Measurements from ENCODE around the gene TAF4.

The TAF4 gene

GRCh38 chr20:62051546-62052255 lies 14.0 kb downstream of the TAF4 start:
- 93 to 94% methylated on average over 17 of the region's 17 CpGs for WGBS, 2 experiments
- no peak overlapping the region for H3K27ac ChIP-seq (ENCODE audit: insufficient read depth, low read depth, low read length, poor library complexity, severe bottlenecking)
- H3K36me3 ChIP-seq (ENCODE audit: control insufficient read depth, insufficient read depth, low read length), result peaks cover 8% of the 10 kb centered on the region
- no peaks in the 10 kb centered on the region for H3K27me3 ChIP-seq (ENCODE audit: control insufficient read depth, insufficient read depth, low read length, poor library complexity, severe bottlenecking)
- H3K9me3 ChIP-seq (ENCODE audit: control insufficient read depth, low read length), result no peaks in the 10 kb centered on the region
- H3K4me3 ChIP-seq (ENCODE audit: insufficient read depth, low read depth, low read length), result no peak overlapping the region
- peaks cover 2% of the 10 kb centered on the region for H3K4me1 ChIP-seq (ENCODE audit: control insufficient read depth, insufficient read depth, low read length)

GRCh38 chr20:62051144-62051543 lies 14.5 kb downstream of the TAF4 start:
- no peak overlapping the region for H3K27ac ChIP-seq (ENCODE audit: insufficient read depth, low read depth, low read length, poor library complexity, severe bottlenecking)
- WGBS, 2 experiments, result 86 to 87% methylated on average over 16 of the region's 16 CpGs
- no peak overlapping the region for H3K4me3 ChIP-seq (ENCODE audit: insufficient read depth, low read depth, low read length)

GRCh38 chr20:62050166-62051120 lies 15.2 kb downstream of the TAF4 start:
- Histone ChIP-seq H3K4me1 (ENCODE audit: control insufficient read depth, insufficient read depth, low read length) (peaks cover 2% of the 10 kb centered on the region), H3K4me3 (ENCODE audit: insufficient read depth, low read depth, low read length) (no peak overlapping the region), H3K9me3 (ENCODE audit: control insufficient read depth, low read length) (no peaks in the 10 kb centered on the region), H3K36me3 (ENCODE audit: control insufficient read depth, insufficient read depth, low read length) (peaks cover 4% of the 10 kb centered on the region), H3K27ac (ENCODE audit: insufficient read depth, low read depth, low read length, poor library complexity, severe bottlenecking) (no peak overlapping the region), H3K27me3 (ENCODE audit: control insufficient read depth, insufficient read depth, low read length, poor library complexity, severe bottlenecking) (no peaks in the 10 kb centered on the region)
- 86 to 91% methylated on average over 18 of the region's 18 CpGs for WGBS, 2 experiments

More at GRCh38 chr20:62051144-62051543, 14.5 kb downstream of the TAF4 start:
- H3K9me3 ChIP-seq (ENCODE audit: control insufficient read depth, low read length), result no peaks in the 10 kb centered on the region
- H3K27me3 ChIP-seq (ENCODE audit: control insufficient read depth, insufficient read depth, low read length, poor library complexity, severe bottlenecking), result no peaks in the 10 kb centered on the region
- H3K4me1 ChIP-seq (ENCODE audit: control insufficient read depth, insufficient read depth, low read length), result peaks cover 2% of the 10 kb centered on the region
- H3K36me3 ChIP-seq (ENCODE audit: control insufficient read depth, insufficient read depth, low read length), result peaks cover 5% of the 10 kb centered on the region

- Histone ChIP-seq H3K27ac (ENCODE audit: insufficient read depth, low read depth, low read length, poor library complexity, severe bottlenecking) (no peak overlapping the region), H3K4me3 (ENCODE audit: insufficient read depth, low read depth, low read length) (no peak overlapping the region), H3K9me3 (ENCODE audit: control insufficient read depth, low read length) (no peaks in the 10 kb centered on the region), H3K36me3 (ENCODE audit: control insufficient read depth, insufficient read depth, low read length) (no peaks in the 10 kb centered on the region), H3K27me3 (ENCODE audit: control insufficient read depth, insufficient read depth, low read length, poor library complexity, severe bottlenecking) (no peaks in the 10 kb centered on the region), H3K4me1 (ENCODE audit: control insufficient read depth, insufficient read depth, low read length) (peaks cover 2% of the 10 kb centered on the region)
- 92 to 93% methylated on average over 22 of the region's 22 CpGs for WGBS, 2 experiments
These were observed 16.1 kb downstream of the TAF4 start for GRCh38 chr20:62049342-62050165.

- Histone ChIP-seq H3K27ac (ENCODE audit: insufficient read depth, low read depth, low read length, poor library complexity, severe bottlenecking) (no peak overlapping the region), H3K9me3 (ENCODE audit: control insufficient read depth, low read length) (no peaks in the 10 kb centered on the region), H3K27me3 (ENCODE audit: control insufficient read depth, insufficient read depth, low read length, poor library complexity, severe bottlenecking) (no peaks in the 10 kb centered on the region), H3K36me3 (ENCODE audit: control insufficient read depth, insufficient read depth, low read length) (no peaks in the 10 kb centered on the region), H3K4me3 (ENCODE audit: insufficient read depth, low read depth, low read length) (no peak overlapping the region), H3K4me1 (ENCODE audit: control insufficient read depth, insufficient read depth, low read length) (peaks cover 2% of the 10 kb centered on the region)
- 90 to 91% methylated on average over 18 of the region's 18 CpGs for WGBS, 2 experiments
These were observed 16.8 kb downstream of the TAF4 start for GRCh38 chr20:62048821-62049291.

- Histone ChIP-seq H3K4me1 (ENCODE audit: control insufficient read depth, insufficient read depth, low read length) (peaks cover 2% of the 10 kb centered on the region), H3K4me3 (ENCODE audit: insufficient read depth, low read depth, low read length) (no peak overlapping the region), H3K27ac (ENCODE audit: insufficient read depth, low read depth, low read length, poor library complexity, severe bottlenecking) (no peak overlapping the region), H3K36me3 (ENCODE audit: control insufficient read depth, insufficient read depth, low read length) (no peaks in the 10 kb centered on the region), H3K9me3 (ENCODE audit: control insufficient read depth, low read length) (no peaks in the 10 kb centered on the region), H3K27me3 (ENCODE audit: control insufficient read depth, insufficient read depth, low read length, poor library complexity, severe bottlenecking) (no peaks in the 10 kb centered on the region)
- WGBS, 2 experiments, result 88 to 91% methylated on average over 7 of the region's 7 CpGs
These were observed 17.3 kb downstream of the TAF4 start for GRCh38 chr20:62048346-62048761.

GRCh38 chr20:62047666-62048345 lies 17.9 kb downstream of the TAF4 start:
- Histone ChIP-seq H3K9me3 (ENCODE audit: control insufficient read depth, low read length) (no peaks in the 10 kb centered on the region), H3K27me3 (ENCODE audit: control insufficient read depth, insufficient read depth, low read length, poor library complexity, severe bottlenecking) (no peaks in the 10 kb centered on the region), H3K27ac (ENCODE audit: insufficient read depth, low read depth, low read length, poor library complexity, severe bottlenecking) (no peak overlapping the region), H3K4me1 (ENCODE audit: control insufficient read depth, insufficient read depth, low read length) (peaks cover 2% of the 10 kb centered on the region), H3K36me3 (ENCODE audit: control insufficient read depth, insufficient read depth, low read length) (no peaks in the 10 kb centered on the region), H3K4me3 (ENCODE audit: insufficient read depth, low read depth, low read length) (no peak overlapping the region)
- 92 to 93% methylated on average over 24 of the region's 24 CpGs for WGBS, 2 experiments

- 94 to 95% methylated on average over 15 of the region's 15 CpGs for WGBS, 2 experiments
These were observed 19.2 kb downstream of the TAF4 start for GRCh38 chr20:62046431-62046830.

GRCh38 chr20:62045529-62046285 lies 20.0 kb downstream of the TAF4 start:
- no peaks in the 10 kb centered on the region for H3K9me3 ChIP-seq (ENCODE audit: control insufficient read depth, low read length)
- H3K27me3 ChIP-seq (ENCODE audit: control insufficient read depth, insufficient read depth, low read length, poor library complexity, severe bottlenecking), result no peaks in the 10 kb centered on the region
- no peak overlapping the region for H3K4me3 ChIP-seq (ENCODE audit: insufficient read depth, low read depth, low read length)
- no peaks in the 10 kb centered on the region for H3K4me1 ChIP-seq (ENCODE audit: control insufficient read depth, insufficient read depth, low read length)
- WGBS, 2 experiments, result 81% methylated on average over 22 of the region's 22 CpGs
- H3K27ac ChIP-seq (ENCODE audit: insufficient read depth, low read depth, low read length, poor library complexity, severe bottlenecking), result no peak overlapping the region
- H3K36me3 ChIP-seq (ENCODE audit: control insufficient read depth, insufficient read depth, low read length), result no peaks in the 10 kb centered on the region

More at GRCh38 chr20:62046431-62046830, 19.2 kb downstream of the TAF4 start:
- no peak overlapping the region for H3K27ac ChIP-seq (ENCODE audit: insufficient read depth, low read depth, low read length, poor library complexity, severe bottlenecking)
- no peaks in the 10 kb centered on the region for H3K9me3 ChIP-seq (ENCODE audit: control insufficient read depth, low read length)
- H3K4me3 ChIP-seq (ENCODE audit: insufficient read depth, low read depth, low read length), result no peak overlapping the region
- no peaks in the 10 kb centered on the region for H3K36me3 ChIP-seq (ENCODE audit: control insufficient read depth, insufficient read depth, low read length)
- H3K27me3 ChIP-seq (ENCODE audit: control insufficient read depth, insufficient read depth, low read length, poor library complexity, severe bottlenecking), result no peaks in the 10 kb centered on the region
- H3K4me1 ChIP-seq (ENCODE audit: control insufficient read depth, insufficient read depth, low read length), result peaks cover 1% of the 10 kb centered on the region
